HG03521 (cell line): ENCODE measurements around the gene SLC25A51.

ENCODE experiments used
- ATAC-seq: cut with Tn5 transposase; IDR thresholded peaks from one replicate; pipeline ENCODE4 v1.9.1; 2021; ENCODE audit warnings: mild to moderate bottlenecking, moderate library complexity; ENCODE audit not compliant: unreplicated experiment

The SLC25A51 gene

GRCh38 chr9:37937366-37937765 lies 33.4 kb upstream of the SLC25A51 start:
- ATAC-seq, result no peak

- no peak for ATAC-seq
These were observed 33.0 kb upstream of the SLC25A51 start for GRCh38 chr9:37936965-37937364.

GRCh38 chr9:37936376-37936775 lies 32.4 kb upstream of the SLC25A51 start:
- no peak for ATAC-seq

GRCh38 chr9:37935096-37935495 lies 31.2 kb upstream of the SLC25A51 start:
- ATAC-seq, result no peak

- no peak for ATAC-seq
These were observed 27.7 kb upstream of the SLC25A51 start for GRCh38 chr9:37931592-37931991.

GRCh38 chr9:37929441-37929895 lies 25.5 kb upstream of the SLC25A51 start:
- ATAC-seq, result no peak

GRCh38 chr9:37928552-37929430 lies 24.9 kb upstream of the SLC25A51 start:
- ATAC-seq, result no peak

- ATAC-seq, result no peak
These were observed 23.9 kb upstream of the SLC25A51 start for GRCh38 chr9:37927601-37928551.

GRCh38 chr9:37927132-37927531 lies 23.2 kb upstream of the SLC25A51 start:
- no peak for ATAC-seq

GRCh38 chr9:37926737-37927118 lies 22.8 kb upstream of the SLC25A51 start:
- ATAC-seq, result no peak

GRCh38 chr9:37925786-37926736 lies 22.1 kb upstream of the SLC25A51 start:
- ATAC-seq, result no peak

- no peak for ATAC-seq
These were observed 21.1 kb upstream of the SLC25A51 start for GRCh38 chr9:37925006-37925405.

- ATAC-seq, result no peak
These were observed 20.6 kb upstream of the SLC25A51 start for GRCh38 chr9:37924538-37924937.

- no peak for ATAC-seq
These were observed 20.0 kb upstream of the SLC25A51 start for GRCh38 chr9:37923796-37924427.

- ATAC-seq, result no peak
These were observed 19.3 kb upstream of the SLC25A51 start for GRCh38 chr9:37923118-37923795.

GRCh38 chr9:37922363-37923117 lies 18.6 kb upstream of the SLC25A51 start:
- no peak for ATAC-seq

GRCh38 chr9:37921546-37922300 lies 17.8 kb upstream of the SLC25A51 start:
- ATAC-seq, result no peak

GRCh38 chr9:37921168-37921510 lies 17.2 kb upstream of the SLC25A51 start:
- ATAC-seq, result no peak
